ENCODE measurements around the gene IFNA21. TPM values are rescaled to one million over a fixed set of nuclear protein-coding genes. Genes with fewer than 3 reads are reported as not detected.
"Not testable (repeated sequence)": the region's sequence is repeated elsewhere in the genome, so short reads cannot be mapped to it uniquely, and the experiment has no call there.

The IFNA21 gene
- total RNA-seq, 1 experiment from 2014 or later: not detected

- no peak for TF ChIP-seq CTCF (IDR thresholded peaks at IDR 0.05; ENCODE audit: unreplicated experiment)
- Mint-ChIP-seq H3K9me3 (ENCODE audit: low read depth, unreplicated experiment) (no peaks in the 10 kb centered on the region), H3K4me1 (ENCODE audit: low read depth, unreplicated experiment) (no peaks in the 10 kb centered on the region), H3K36me3 (ENCODE audit: insufficient read depth, unreplicated experiment) (no peaks in the 10 kb centered on the region), H3K27me3 (ENCODE audit: unreplicated experiment) (peaks cover 7% of the 10 kb centered on the region), H3K4me3 (ENCODE audit: low read depth, unreplicated experiment) (no peak within 1 kb of the TSS), H3K27ac (ENCODE audit: unreplicated experiment) (no peak within 1 kb of the TSS)
- intact Hi-C loops (cut with micrococcal nuclease; ENCODE audit: unreplicated experiment): no loop called here
- BruUV-seq (replicated peaks): no TSS peak
- no peak for DNase-seq
- CTCF ChIA-PET: no interaction called here
These were observed 25.0 kb downstream of the IFNA21 start, which contains the start of gene IFNW1 for GRCh38 chr9:21141427-21141882. IFNW1 (minus strand) TSS chr9:21141832; CDS start chr9:21141570, 262 bp downstream.

- CTCF ChIA-PET: no interaction called here
- Mint-ChIP-seq H3K36me3 (ENCODE audit: insufficient read depth, unreplicated experiment) (no peaks in the 10 kb centered on the region), H3K27me3 (ENCODE audit: unreplicated experiment) (peaks cover 38% of the 10 kb centered on the region), H3K27ac (ENCODE audit: unreplicated experiment) (no peak overlapping the region), H3K4me1 (ENCODE audit: low read depth, unreplicated experiment) (no peaks in the 10 kb centered on the region), H3K9me3 (ENCODE audit: low read depth, unreplicated experiment) (no peaks in the 10 kb centered on the region), H3K4me3 (ENCODE audit: low read depth, unreplicated experiment) (no peak overlapping the region)
- no peak for TF ChIP-seq CTCF (IDR thresholded peaks at IDR 0.05; ENCODE audit: unreplicated experiment)
- intact Hi-C loops (cut with micrococcal nuclease; ENCODE audit: unreplicated experiment): no loop called here
- no TSS peak for BruUV-seq (replicated peaks)
- no peak for DNase-seq
These were observed 29.4 kb downstream of the IFNA21 start for GRCh38 chr9:21137020-21137419.

- Mint-ChIP-seq H3K4me3 (ENCODE audit: low read depth, unreplicated experiment) (no peak overlapping the region), H3K27ac (ENCODE audit: unreplicated experiment) (no peak overlapping the region), H3K27me3 (ENCODE audit: unreplicated experiment) (peaks cover 38% of the 10 kb centered on the region), H3K9me3 (ENCODE audit: low read depth, unreplicated experiment) (no peaks in the 10 kb centered on the region), H3K4me1 (ENCODE audit: low read depth, unreplicated experiment) (no peaks in the 10 kb centered on the region), H3K36me3 (ENCODE audit: insufficient read depth, unreplicated experiment) (no peaks in the 10 kb centered on the region)
- no peak for TF ChIP-seq CTCF (IDR thresholded peaks at IDR 0.05; ENCODE audit: unreplicated experiment)
- no peak for DNase-seq
- no TSS peak for BruUV-seq (replicated peaks)
- CTCF ChIA-PET: no interaction called here
- intact Hi-C loops (cut with micrococcal nuclease; ENCODE audit: unreplicated experiment): no loop called here
These were observed 30.7 kb downstream of the IFNA21 start for GRCh38 chr9:21135736-21136135.

- H3K4me3 Mint-ChIP-seq (ENCODE audit: low read depth, unreplicated experiment); H3K36me3 Mint-ChIP-seq (ENCODE audit: insufficient read depth, unreplicated experiment); H3K27me3 Mint-ChIP-seq (ENCODE audit: unreplicated experiment); H3K4me1 Mint-ChIP-seq (ENCODE audit: low read depth, unreplicated experiment); DNase-seq; H3K9me3 Mint-ChIP-seq (ENCODE audit: low read depth, unreplicated experiment); intact Hi-C loops (cut with micrococcal nuclease; ENCODE audit: unreplicated experiment); BruUV-seq (replicated peaks); H3K27ac Mint-ChIP-seq (ENCODE audit: unreplicated experiment); CTCF ChIA-PET: not testable (repeated sequence)
These were observed 38.3 kb downstream of the IFNA21 start for GRCh38 chr9:21128186-21128585.

GRCh38 chr9:21121595-21122251, 44.7 kb downstream of the IFNA21 start:
- peaks cover 3% of the 10 kb centered on the region for H3K9me3 Mint-ChIP-seq (ENCODE audit: low read depth, unreplicated experiment)
- DNase-seq: no peak
- CTCF ChIA-PET: no interaction called here
- no peak overlapping the region for H3K4me3 Mint-ChIP-seq (ENCODE audit: low read depth, unreplicated experiment)
- H3K27me3 Mint-ChIP-seq (ENCODE audit: unreplicated experiment): no peaks in the 10 kb centered on the region
- no peaks in the 10 kb centered on the region for H3K4me1 Mint-ChIP-seq (ENCODE audit: low read depth, unreplicated experiment)
- BruUV-seq (replicated peaks): no TSS peak
- TF ChIP-seq CTCF (IDR thresholded peaks at IDR 0.05; ENCODE audit: unreplicated experiment): no peak
- intact Hi-C loops (cut with micrococcal nuclease; ENCODE audit: unreplicated experiment): no loop called here
- H3K36me3 Mint-ChIP-seq (ENCODE audit: insufficient read depth, unreplicated experiment): no peaks in the 10 kb centered on the region
- H3K27ac Mint-ChIP-seq (ENCODE audit: unreplicated experiment): no peak overlapping the region

Measured in Calu3 (cell line).